NB4 (cell line): ENCODE results near the gene PLCXD1.

Source experiments
- DNase-seq: peaks from one replicate; pipeline ENCODE4 v3.0.0; 2010; ENCODE audit warnings: low read depth
- H3K4me3 ChIP-seq: one replicate; pipeline ENCODE4 v1.5.1; 2011; ENCODE audit warnings: mild to moderate bottlenecking, low read depth, low read length, moderate library complexity
- CTCF ChIP-seq: IDR thresholded peaks from one replicate; pipeline ENCODE4 v1.5.1; 2012; ENCODE audit warnings: low read depth, low read length
- MAX ChIP-seq: IDR thresholded peaks from 2 replicates; pipeline ENCODE4 v1.6.1; 2011; ENCODE audit warnings: low read depth, low read length
- MYC ChIP-seq: IDR thresholded peaks from 2 replicates; pipeline ENCODE4 v1.6.1; 2011; ENCODE audit warnings: low read depth, low read length
- POLR2A ChIP-seq: IDR thresholded peaks from 2 replicates; pipeline ENCODE4 v1.6.1; 2011; ENCODE audit warnings: mild to moderate bottlenecking; ENCODE audit not compliant: insufficient read length; ENCODE audit errors: extremely low read depth

Gene PLCXD1

GRCh38 chrX:334971-335757, 54.0 kb downstream of the PLCXD1 start:
- DNase-seq: no peak
- TF ChIP-seq CTCF: no peak
- TF ChIP-seq MAX: no peak
- no peak for TF ChIP-seq POLR2A
- no peak for TF ChIP-seq MYC
- no peak overlapping the region for H3K4me3 ChIP-seq

- no peak for TF ChIP-seq CTCF
- TF ChIP-seq MYC: no peak
- no peak for TF ChIP-seq POLR2A
- TF ChIP-seq MAX: no peak
- no peak for DNase-seq
- no peak overlapping the region for H3K4me3 ChIP-seq
Observed at GRCh38 chrX:335758-336155, 54.6 kb downstream of the PLCXD1 start.

- TF ChIP-seq POLR2A: no peak
- no peak for TF ChIP-seq MYC
- no peak for TF ChIP-seq MAX
- TF ChIP-seq CTCF: no peak
- no peak for DNase-seq
- no peak overlapping the region for H3K4me3 ChIP-seq
Observed at GRCh38 chrX:336227-336626, 55.0 kb downstream of the PLCXD1 start.

- TF ChIP-seq MAX (no peak), CTCF (no peak), POLR2A (no peak), MYC (no peak)
- no peak for DNase-seq
- H3K4me3 ChIP-seq: no peak overlapping the region
Observed at GRCh38 chrX:337331-337831, 56.2 kb downstream of the PLCXD1 start.

GRCh38 chrX:338281-338835, 57.2 kb downstream of the PLCXD1 start:
- DNase-seq: no peak
- no peak for TF ChIP-seq CTCF
- H3K4me3 ChIP-seq: no peak overlapping the region
